Measurements from ENCODE around the gene CRBN. TPM values are rescaled to one million over a fixed set of nuclear protein-coding genes. Genes with fewer than 3 reads are reported as not detected.
A peak's percentile ranks its signal among the peaks of the same experiment; 100 is the strongest.

Gene CRBN
- 47.8 TPM for total RNA-seq (ENCODE audit: unreplicated experiment)
- long read RNA-seq, transcript CRBN-201 (11 exons, 2,206 nt), result major isoform, 32 of 46 reads
- long read RNA-seq, partial matches to known transcripts, result 3 of 46 reads
- long read RNA-seq, other reads (novel, unspliced or antisense), result 10 of 46 reads

GRCh38 chr3:3179407-3180094 is at the start of gene CRBN:
Gene CRBN (minus strand): TSS chr3:3179691. CDS start chr3:3179687, 4 bp downstream.
- Mint-ChIP-seq H3K9me3 (ENCODE audit: unreplicated experiment) (peaks cover 4% of the 10 kb centered on the region), H3K36me3 (ENCODE audit: low read depth, unreplicated experiment) (no peaks in the 10 kb centered on the region), H3K27ac (ENCODE audit: unreplicated experiment) (peak within 1 kb of the TSS; percentile 77), H3K4me3 (ENCODE audit: unreplicated experiment) (peak within 1 kb of the TSS; percentile 95), H3K27me3 (ENCODE audit: unreplicated experiment) (peaks cover 1% of the 10 kb centered on the region), H3K4me1 (ENCODE audit: unreplicated experiment) (peaks cover 9% of the 10 kb centered on the region)
- TF ChIP-seq, protein P1, sequence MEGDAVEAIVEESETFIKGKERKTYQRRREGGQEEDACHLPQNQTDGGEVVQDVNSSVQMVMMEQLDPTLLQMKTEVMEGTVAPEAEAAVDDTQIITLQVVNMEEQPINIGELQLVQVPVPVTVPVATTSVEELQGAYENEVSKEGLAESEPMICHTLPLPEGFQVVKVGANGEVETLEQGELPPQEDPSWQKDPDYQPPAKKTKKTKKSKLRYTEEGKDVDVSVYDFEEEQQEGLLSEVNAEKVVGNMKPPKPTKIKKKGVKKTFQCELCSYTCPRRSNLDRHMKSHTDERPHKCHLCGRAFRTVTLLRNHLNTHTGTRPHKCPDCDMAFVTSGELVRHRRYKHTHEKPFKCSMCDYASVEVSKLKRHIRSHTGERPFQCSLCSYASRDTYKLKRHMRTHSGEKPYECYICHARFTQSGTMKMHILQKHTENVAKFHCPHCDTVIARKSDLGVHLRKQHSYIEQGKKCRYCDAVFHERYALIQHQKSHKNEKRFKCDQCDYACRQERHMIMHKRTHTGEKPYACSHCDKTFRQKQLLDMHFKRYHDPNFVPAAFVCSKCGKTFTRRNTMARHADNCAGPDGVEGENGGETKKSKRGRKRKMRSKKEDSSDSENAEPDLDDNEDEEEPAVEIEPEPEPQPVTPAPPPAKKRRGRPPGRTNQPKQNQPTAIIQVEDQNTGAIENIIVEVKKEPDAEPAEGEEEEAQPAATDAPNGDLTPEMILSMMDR (IDR thresholded peaks at IDR 0.05; ENCODE audit: unreplicated experiment), result peak; percentile 93
- peak; percentile 89 for DNase-seq (ENCODE audit: low spot score)

DNA sequence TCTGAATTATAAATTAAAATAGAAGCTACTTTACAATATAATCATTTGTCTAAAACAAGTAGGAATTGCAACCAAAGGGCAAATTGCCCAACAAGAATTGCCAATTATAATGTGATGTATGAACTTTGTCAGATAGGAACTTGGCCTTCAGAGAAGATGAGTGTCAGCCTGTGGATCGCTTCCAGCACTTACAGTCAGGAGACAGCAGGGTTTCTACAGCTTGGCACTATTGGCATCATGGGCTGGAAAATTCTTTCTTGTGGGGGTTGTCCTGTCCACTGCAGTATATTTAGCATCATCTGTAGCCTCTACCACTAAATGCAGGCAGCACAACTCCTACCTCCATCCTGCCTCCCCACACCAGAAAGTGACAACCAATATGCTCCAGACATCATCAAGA is 48.1 kb upstream of the CRBN start:
- H3K27ac Mint-ChIP-seq (ENCODE audit: unreplicated experiment), result no peak overlapping the region
- TF ChIP-seq, protein P1 (IDR thresholded peaks at IDR 0.05; ENCODE audit: unreplicated experiment), result no peak

GRCh38 chr3:3221528-3221927 is 42.0 kb upstream of the CRBN start:
- H3K27me3 Mint-ChIP-seq (ENCODE audit: unreplicated experiment), result peaks cover 3% of the 10 kb centered on the region
- TF ChIP-seq, protein P1 (IDR thresholded peaks at IDR 0.05; ENCODE audit: unreplicated experiment), result no peak
- no peak for DNase-seq (ENCODE audit: low spot score)
- no peaks in the 10 kb centered on the region for H3K4me1 Mint-ChIP-seq (ENCODE audit: unreplicated experiment)
- peaks cover 33% of the 10 kb centered on the region for H3K9me3 Mint-ChIP-seq (ENCODE audit: unreplicated experiment)
- H3K27ac Mint-ChIP-seq (ENCODE audit: unreplicated experiment), result no peak overlapping the region
- no peak overlapping the region for H3K4me3 Mint-ChIP-seq (ENCODE audit: unreplicated experiment)
- H3K36me3 Mint-ChIP-seq (ENCODE audit: low read depth, unreplicated experiment), result peaks cover 11% of the 10 kb centered on the region

More for the DNA sequence above, 48.1 kb upstream of the CRBN start:
- Mint-ChIP-seq H3K36me3 (ENCODE audit: low read depth, unreplicated experiment) (peaks cover 4% of the 10 kb centered on the region), H3K27me3 (ENCODE audit: unreplicated experiment) (no peaks in the 10 kb centered on the region), H3K4me1 (ENCODE audit: unreplicated experiment) (no peaks in the 10 kb centered on the region), H3K9me3 (ENCODE audit: unreplicated experiment) (peaks cover 32% of the 10 kb centered on the region), H3K4me3 (ENCODE audit: unreplicated experiment) (no peak overlapping the region)
- DNase-seq (ENCODE audit: low spot score), result no peak

GRCh38 chr3:3216401-3216800 is 36.9 kb upstream of the CRBN start:
- H3K9me3 Mint-ChIP-seq (ENCODE audit: unreplicated experiment), result peaks cover 14% of the 10 kb centered on the region
- H3K4me3 Mint-ChIP-seq (ENCODE audit: unreplicated experiment), result no peak overlapping the region
- DNase-seq (ENCODE audit: low spot score), result no peak
- H3K27ac Mint-ChIP-seq (ENCODE audit: unreplicated experiment), result no peak overlapping the region
- peaks cover 1% of the 10 kb centered on the region for H3K27me3 Mint-ChIP-seq (ENCODE audit: unreplicated experiment)
- H3K4me1 Mint-ChIP-seq (ENCODE audit: unreplicated experiment), result no peaks in the 10 kb centered on the region
- H3K36me3 Mint-ChIP-seq (ENCODE audit: low read depth, unreplicated experiment), result peaks cover 6% of the 10 kb centered on the region
- TF ChIP-seq, protein P1 (IDR thresholded peaks at IDR 0.05; ENCODE audit: unreplicated experiment), result no peak

DNA sequence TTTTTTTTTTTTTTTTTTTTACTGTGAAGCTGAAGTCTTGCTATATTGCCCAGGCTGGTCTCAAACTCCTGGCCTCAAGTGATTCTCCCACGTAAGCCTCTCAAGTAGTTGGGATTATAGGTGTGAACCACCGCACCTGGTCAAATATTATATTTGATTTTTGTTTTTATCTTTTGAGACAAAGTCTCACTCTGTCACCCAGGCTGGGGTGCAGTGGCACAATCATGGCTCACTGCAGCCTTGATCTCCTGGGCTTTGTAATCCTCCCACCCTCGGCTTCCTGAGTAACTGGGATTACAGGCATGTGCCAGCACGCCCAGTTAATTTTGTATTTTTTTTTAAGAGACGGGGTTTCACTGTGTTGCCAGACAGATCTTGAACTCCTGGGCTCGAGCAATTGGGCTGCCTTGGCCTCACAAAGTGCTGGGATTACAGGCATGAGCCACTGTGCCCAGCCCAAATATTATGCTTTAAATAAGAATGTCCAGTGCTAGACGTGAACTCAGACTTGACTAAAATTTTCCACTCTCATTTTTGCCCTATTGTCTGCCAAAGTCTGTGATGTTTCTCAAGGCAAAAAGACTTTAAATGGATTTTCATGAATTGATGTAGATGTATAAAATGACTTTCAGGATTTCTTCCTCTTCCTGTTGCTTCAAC is 33.4 kb upstream of the CRBN start:
- Mint-ChIP-seq H3K4me1 (ENCODE audit: unreplicated experiment) (no peaks in the 10 kb centered on the region), H3K9me3 (ENCODE audit: unreplicated experiment) (peaks cover 6% of the 10 kb centered on the region)
- TF ChIP-seq, protein P1 (IDR thresholded peaks at IDR 0.05; ENCODE audit: unreplicated experiment), result no peak

More for the DNA sequence above, 33.4 kb upstream of the CRBN start:
- H3K4me3 Mint-ChIP-seq (ENCODE audit: unreplicated experiment), result no peak overlapping the region
- no peaks in the 10 kb centered on the region for H3K36me3 Mint-ChIP-seq (ENCODE audit: low read depth, unreplicated experiment)
- no peak overlapping the region for H3K27ac Mint-ChIP-seq (ENCODE audit: unreplicated experiment)
- no peaks in the 10 kb centered on the region for H3K27me3 Mint-ChIP-seq (ENCODE audit: unreplicated experiment)
- DNase-seq (ENCODE audit: low spot score), result no peak

All from endothelial cell (in vitro differentiated cells).